Stimulated activated CD4-positive, alpha-beta T cell treated with anti-CD3 and anti-CD28 coated beads, TNF-alpha, amount 100 ng/mL, for 4 hours (primary cell): ENCODE results near the gene ABTB2.

Experiments
- DNase-seq, 3 experiments: peaks; one replicate each; pipeline ENCODE4 v3.0.0-alpha.2; 2020; ENCODE audit warnings: low read depth in 3 of 3

Gene ABTB2

GRCh38 chr11:34288492-34288891 lies 69.3 kb downstream of the ABTB2 start:
- DNase-seq, result no peak

- no peak for DNase-seq
Observed at GRCh38 chr11:34284811-34285481, 72.9 kb downstream of the ABTB2 start.

GRCh38 chr11:34284156-34284555 lies 73.7 kb downstream of the ABTB2 start:
- no peak for DNase-seq

GRCh38 chr11:34280945-34281872 lies 76.6 kb downstream of the ABTB2 start:
- DNase-seq, result no peak

GRCh38 chr11:34278693-34279297 lies 79.0 kb downstream of the ABTB2 start:
- no peak for DNase-seq

- DNase-seq, result no peak
Observed at GRCh38 chr11:34278175-34278574, 79.6 kb downstream of the ABTB2 start.

GRCh38 chr11:34277171-34277570 lies 80.6 kb downstream of the ABTB2 start:
- no peak for DNase-seq

GRCh38 chr11:34276352-34276864 lies 81.4 kb downstream of the ABTB2 start:
- no peak for DNase-seq

GRCh38 chr11:34275486-34275885 lies 82.3 kb downstream of the ABTB2 start:
- DNase-seq, result no peak

GRCh38 chr11:34274712-34275398 lies 83.0 kb downstream of the ABTB2 start:
- DNase-seq, result no peak

- no peak for DNase-seq
Observed at GRCh38 chr11:34273099-34273498, 84.7 kb downstream of the ABTB2 start.

- DNase-seq, result no peak
Observed at GRCh38 chr11:34271727-34272126, 86.1 kb downstream of the ABTB2 start.

GRCh38 chr11:34270711-34271110 lies 87.1 kb downstream of the ABTB2 start:
- DNase-seq, result no peak

GRCh38 chr11:34269694-34270245 lies 88.0 kb downstream of the ABTB2 start:
- DNase-seq, result no peak

GRCh38 chr11:34268906-34269430 lies 88.8 kb downstream of the ABTB2 start:
- no peak for DNase-seq

GRCh38 chr11:34267417-34267816 lies 90.4 kb downstream of the ABTB2 start:
- DNase-seq, result no peak

- no peak for DNase-seq
Observed at GRCh38 chr11:34267013-34267412, 90.8 kb downstream of the ABTB2 start.

- DNase-seq, result no peak
Observed at GRCh38 chr11:34266090-34266912, 91.5 kb downstream of the ABTB2 start.

- no peak for DNase-seq
Observed at GRCh38 chr11:34264303-34265110, 93.3 kb downstream of the ABTB2 start.
